Gastrocnemius medialis (tissue), 4 donors: ENCODE data around the gene RAPH1.

Experiments used
- CTCF ChIP-seq, 5 experiments: fragments of 450-650 bp in 3 of 5; fragments of 200-600 bp in 2 of 5; sonication (generic) in 2 of 5; IDR thresholded peaks in 4 of 5; conservative IDR thresholded peaks in 1 of 5; 1 replicate in 4 of 5; 2 replicates in 1 of 5; pipeline ENCODE4 v1.5.1; 2016 to 2019; ENCODE audit warnings: antibody characterized with exemption in 5 of 5, mild to moderate bottlenecking in 3 of 5, moderate library complexity in 3 of 5
- POLR2A ChIP-seq, 2 donors: fragments of 450-650 bp; IDR thresholded peaks; one replicate each; pipeline ENCODE4 v1.6.1; 2017; ENCODE audit warnings: antibody characterized with exemption in 2 of 2, mild to moderate bottlenecking in 2 of 2, moderate library complexity in 2 of 2

DNA sequence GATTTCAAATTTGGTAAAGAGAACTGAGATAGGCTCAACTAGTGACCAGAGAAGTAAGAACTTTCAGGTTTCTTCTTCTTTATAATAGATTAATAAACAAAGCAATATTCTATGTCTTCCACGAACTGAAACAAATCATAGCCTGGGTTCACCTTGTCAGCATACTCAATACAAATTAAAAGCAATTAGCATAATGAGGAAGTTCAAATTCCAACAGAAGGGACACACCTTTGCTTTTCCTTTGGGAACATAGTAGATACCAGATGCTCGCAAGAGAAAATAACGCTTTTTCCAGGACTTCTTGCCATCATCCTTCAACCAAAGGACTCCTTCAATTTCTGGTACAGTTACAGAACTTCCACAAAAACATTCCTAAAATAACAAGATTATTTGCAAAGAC, 79.9 kb downstream of the RAPH1 start:
- TF ChIP-seq CTCF (IDR thresholded peaks at IDR 0.05 in 4 of 5, conservative IDR thresholded peaks at IDR 0.05 in 1 of 5) = no peak
- no peak for TF ChIP-seq POLR2A (IDR thresholded peaks at IDR 0.05)
